SK-N-SH treated with all-trans-retinoic acid at 6 μM for 48 hours (cell line): ENCODE measurements around the gene GUCY2F.

ENCODE experiments used
- ARNTL ChIP-seq: fragments of 450-650 bp; formaldehyde crosslinking; IDR thresholded peaks from 2 replicates; pipeline ENCODE4 v1.5.0; 2020; ENCODE audit warnings: low read depth, mild to moderate bottlenecking, moderate library complexity, borderline replicate concordance
- CREB5 ChIP-seq: fragments of 250-450 bp; sonication (Bioruptor Pico); IDR thresholded peaks from 2 replicates; pipeline ENCODE4 v1.5.1; 2020; ENCODE audit warnings: low read depth, mild to moderate bottlenecking, moderate library complexity
- ESRRG ChIP-seq: fragments of 250-450 bp; sonication (Bioruptor Pico); IDR thresholded peaks from 2 replicates; pipeline ENCODE4 v1.6.1; 2021; ENCODE audit warnings: mild to moderate bottlenecking
- GLIS3 ChIP-seq: fragments of 250-450 bp; sonication (Bioruptor Pico); IDR thresholded peaks from 2 replicates; pipeline ENCODE4 v1.5.0; 2020; ENCODE audit warnings: mild to moderate bottlenecking, moderate library complexity
- PATZ1 ChIP-seq: fragments of 250-450 bp; sonication (Bioruptor Pico); IDR thresholded peaks from 2 replicates; pipeline ENCODE4 v1.8.0; 2020; ENCODE audit warnings: mild to moderate bottlenecking, moderate library complexity, borderline replicate concordance
- POU6F1 ChIP-seq: fragments of 250-450 bp; sonication (Bioruptor Pico); IDR thresholded peaks from 2 replicates; pipeline ENCODE4 v1.8.0; 2021; ENCODE audit warnings: low read depth, mild to moderate bottlenecking, moderate library complexity, borderline replicate concordance
- RARB ChIP-seq: fragments of 250-450 bp; sonication (Bioruptor Pico); IDR thresholded peaks from 2 replicates; pipeline ENCODE4 v1.8.0; 2021; ENCODE audit warnings: mild to moderate bottlenecking, moderate library complexity
- SNAI2 ChIP-seq: fragments of 250-450 bp; sonication (Bioruptor Pico); IDR thresholded peaks from 2 replicates; pipeline ENCODE4 v1.5.0; 2020; ENCODE audit warnings: mild to moderate bottlenecking, moderate library complexity
- TCF4 ChIP-seq: fragments of 250-450 bp; sonication (Bioruptor Pico); IDR thresholded peaks from 2 replicates; pipeline ENCODE4 v1.8.0; 2021; ENCODE audit warnings: mild to moderate bottlenecking, moderate library complexity, borderline replicate concordance
- ZC3H10 ChIP-seq: fragments of 250-450 bp; sonication (Bioruptor Pico); IDR thresholded peaks from 2 replicates; pipeline ENCODE4 v1.5.1; 2021; ENCODE audit warnings: mild to moderate bottlenecking, moderate library complexity
- ZFP3 ChIP-seq: fragments of 250-450 bp; sonication (Bioruptor Pico); IDR thresholded peaks from 2 replicates; pipeline ENCODE4 v1.5.0; 2020; ENCODE audit warnings: mild to moderate bottlenecking, moderate library complexity
- ZFP30 ChIP-seq: fragments of 450-650 bp; formaldehyde crosslinking; IDR thresholded peaks from 2 replicates; pipeline ENCODE4 v1.5.0; 2022; ENCODE audit warnings: mild to moderate bottlenecking, moderate library complexity

- no peak for TF ChIP-seq TCF4 (CRISPR knock-in tag)
- no peak for TF ChIP-seq PATZ1 (CRISPR knock-in tag)
- TF ChIP-seq RARB: no peak
- TF ChIP-seq ZFP3 (CRISPR knock-in tag): no peak
- TF ChIP-seq ZFP30 (CRISPR knock-in tag): no peak
- no peak for TF ChIP-seq CREB5 (CRISPR knock-in tag)
- no peak for TF ChIP-seq POU6F1 (CRISPR knock-in tag)
- no peak for TF ChIP-seq SNAI2 (CRISPR knock-in tag)
- TF ChIP-seq ARNTL: no peak
- no peak for TF ChIP-seq GLIS3 (CRISPR knock-in tag)
- TF ChIP-seq ESRRG: no peak
- no peak for TF ChIP-seq ZC3H10 (CRISPR knock-in tag)
These were observed 7.3 kb upstream of the GUCY2F start for GRCh38 chrX:109489174-109489573.
